Small intestine (tissue), 7 donors: ENCODE measurements around the gene ILF3. TPM values are rescaled to one million over a fixed set of nuclear protein-coding genes. Genes with fewer than 3 reads are reported as not detected.

Experiments
- DNase-seq, 2 donors: peaks; one replicate each; pipeline versions ENCODE4 v3.0.0 to v3.0.0-alpha.2; 2013
- FAIRE-seq: peaks from 2 replicates; lab custom pipeline; 2012; peaks lifted over from hg19 to GRCh38; lab: Jason Lieb, UNC
- H3K27ac ChIP-seq, 3 donors: one replicate each; pipeline ENCODE4 v1.5.1; 2013; ENCODE audit warnings: low read length in 2 of 3, mild to moderate bottlenecking in 2 of 3, control low read depth in 1 of 3, inconsistent platforms in 1 of 3, low read depth in 1 of 3, moderate library complexity in 1 of 3
- H3K27me3 ChIP-seq, 3 donors: one replicate each; pipeline ENCODE4 v1.6.1; 2013; ENCODE audit warnings: low read length in 3 of 3, inconsistent platforms in 1 of 3; ENCODE audit not compliant: control insufficient read depth in 3 of 3, insufficient read depth in 3 of 3
- H3K36me3 ChIP-seq, 3 donors: one replicate each; pipeline ENCODE4 v1.6.1; 2013; ENCODE audit warnings: low read length in 3 of 3, inconsistent platforms in 1 of 3, low read depth in 1 of 3, mild to moderate bottlenecking in 1 of 3, moderate library complexity in 1 of 3; ENCODE audit not compliant: control insufficient read depth in 3 of 3, insufficient read depth in 2 of 3
- H3K4me1 ChIP-seq, 3 donors: one replicate each; pipeline ENCODE4 v1.6.1; 2013; ENCODE audit warnings: low read length in 2 of 3, inconsistent platforms in 1 of 3, low read depth in 1 of 3, mild to moderate bottlenecking in 1 of 3, moderate library complexity in 1 of 3; ENCODE audit not compliant: control insufficient read depth in 3 of 3, insufficient read depth in 2 of 3
- H3K4me3 ChIP-seq, 3 donors: one replicate each; pipeline ENCODE4 v1.5.1; 2013; ENCODE audit warnings: low read length in 3 of 3, control low read depth in 1 of 3, inconsistent platforms in 1 of 3, low read depth in 1 of 3, mild to moderate bottlenecking in 1 of 3, moderate library complexity in 1 of 3
- H3K9me3 ChIP-seq, 2 donors: one replicate each; pipeline ENCODE4 v1.6.1; 2013; ENCODE audit warnings: low read depth in 1 of 2, low read length in 1 of 2; ENCODE audit not compliant: control insufficient read depth in 2 of 2, insufficient read depth in 1 of 2
- WGBS, 3 donors: extraction: QIAGEN DNeasy Blood & Tissue Kit; methylation state at CpG; one replicate each; pipeline ENCODE4 v1.1.7; 2013; 5-methylcytosine and 5-hydroxymethylcytosine counted together
- polyA plus RNA-seq, 4 donors: library from polyadenylated mRNA; stranded (reverse) in 3 of 4; unstranded in 1 of 4; fragments of 200-250 nt in 3 of 4; fragments of 120-200 nt in 1 of 4; gene quantifications; one replicate each; pipeline versions ENCODE4 v1.2.1 to v1.2.3, GENCODE V29; 2013
- donor health status: healthy with polysubstance abuse.
- donor health status: control.
- donor health status: control.
- donor health status: Bipolar disorder and iron deficiency.
- donor health status: healthy.

Gene ILF3
- polyA plus RNA-seq, 4 donors: 37.3 to 170 (median 87.6) TPM

DNA sequence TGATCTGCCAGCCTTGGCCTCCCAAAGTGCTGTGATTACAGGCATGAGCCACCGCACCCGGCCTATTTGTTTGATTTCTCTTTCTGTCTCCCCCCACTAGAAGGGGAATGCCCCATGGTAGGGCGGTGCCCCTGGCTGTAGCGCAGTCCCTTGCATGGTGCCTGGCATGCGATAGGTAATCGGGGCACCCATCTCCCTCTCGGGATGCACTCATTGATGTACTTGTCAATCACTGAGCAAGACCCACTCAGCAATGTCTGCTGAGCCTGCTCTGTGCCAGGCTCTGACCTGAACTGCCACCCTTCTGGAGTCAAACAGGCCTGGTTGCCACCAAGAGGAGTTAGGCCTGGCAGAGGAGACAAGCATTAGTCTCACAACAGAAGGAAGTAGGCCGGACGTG is 83.6 kb downstream of the ILF3 start:
- no peaks in the 10 kb centered on the region for H3K27me3 ChIP-seq
- DNase-seq: peak in 1 of 2 donors; percentile 24
- 88 to 90% (median 90%) methylated on average over 9 of the region's 9 CpGs for WGBS, 3 donors
- H3K4me1 ChIP-seq: peaks cover 12 to 26% (median 17%) of the 10 kb centered on the region in 3 donors
- H3K4me3 ChIP-seq: no peak overlapping the region
- H3K9me3 ChIP-seq: no peaks in the 10 kb centered on the region
- peaks cover 0 to 43% (median 1%) of the 10 kb centered on the region in 3 donors for H3K36me3 ChIP-seq
- peak overlapping the region in 2 of 3 donors; percentile 44 to 63 for H3K27ac ChIP-seq
- no peak for FAIRE-seq

DNA sequence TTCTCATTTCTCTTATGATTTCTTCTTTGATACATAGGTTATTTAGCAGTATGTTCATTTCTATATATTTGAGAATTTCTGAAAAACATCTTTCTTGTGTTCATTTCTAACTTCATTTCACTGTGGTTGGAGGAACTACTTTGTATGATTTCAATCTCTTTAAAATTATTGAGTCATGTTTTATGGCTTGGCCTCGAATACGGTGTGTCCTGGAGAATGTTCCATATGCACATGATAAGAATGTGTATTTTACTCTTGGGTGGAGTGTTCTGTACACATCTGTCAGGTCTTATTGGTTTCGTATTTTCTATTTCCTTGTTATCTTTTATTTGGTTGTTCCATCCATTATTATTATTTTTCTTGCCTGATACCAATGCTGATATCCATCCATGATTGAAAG is 86.7 kb downstream of the ILF3 start:
- Histone ChIP-seq H3K4me1 (peaks cover 12 to 42% (median 28%) of the 10 kb centered on the region in 3 donors), H3K27ac (peak overlapping the region; percentile 90 to 93 (median 91)), H3K9me3 (no peaks in the 10 kb centered on the region), H3K4me3 (no peak overlapping the region), H3K36me3 (peaks cover 0 to 52% (median 1%) of the 10 kb centered on the region in 3 donors), H3K27me3 (no peaks in the 10 kb centered on the region)
- peak; percentile 33 for FAIRE-seq
- WGBS, 3 donors: 18 to 71% (median 34%) methylated on average over 3 of the region's 3 CpGs
- DNase-seq: peak; percentile 71 to 90

Other genes starting within 250 kb of the ILF3 start
- gene PDE4A, start 233.8 kb upstream of the ILF3 start, polyA plus RNA-seq: 1 to 10 TPM in 3 of 4 donors, under 1 TPM in 1; 0.67 to 3.5 (median 2.0) TPM
- gene KEAP1, start 151.0 kb upstream of the ILF3 start, polyA plus RNA-seq: 10 to 100 TPM; 35.1 to 73.8 (median 56.4) TPM
- under 1 TPM in 2 of 4 donors, not detected in 2; 0.09 to 0.89 TPM for gene S1PR5, start 136.9 kb upstream of the ILF3 start, polyA plus RNA-seq
- 100 to 1,000 TPM in 2 of 4 donors, 10 to 100 TPM in 2; 24.0 to 181 (median 105) TPM for gene ATG4D, start 110.4 kb upstream of the ILF3 start, polyA plus RNA-seq
- 10 to 100 TPM; 14.8 to 21.2 (median 18.1) TPM for gene KRI1, start 88.3 kb upstream of the ILF3 start, polyA plus RNA-seq
- gene CDKN2D, start 85.4 kb upstream of the ILF3 start, polyA plus RNA-seq: 10 to 100 TPM in 3 of 4 donors, 1 to 10 TPM in 1; 4.4 to 19.0 (median 14.2) TPM
- gene AP1M2, start 67.0 kb upstream of the ILF3 start, polyA plus RNA-seq: 100 to 1,000 TPM in 2 of 4 donors, 10 to 100 TPM in 2; 85.5 to 238 (median 99.7) TPM
- 10 to 100 TPM in 3 of 4 donors, 1 to 10 TPM in 1; 5.7 to 41.6 (median 19.0) TPM for gene SLC44A2, start 28.8 kb upstream of the ILF3 start, polyA plus RNA-seq
- gene QTRT1, start 47.1 kb downstream of the ILF3 start, polyA plus RNA-seq: 100 to 1,000 TPM in 1 of 4 donors, 10 to 100 TPM in 3; 45.9 to 107 (median 64.0) TPM
- 100 to 1,000 TPM; 145 to 248 (median 166) TPM for gene DNM2, start 63.7 kb downstream of the ILF3 start, polyA plus RNA-seq
- 10 to 100 TPM; 21.0 to 31.7 (median 25.6) TPM for gene TMED1, start 181.9 kb downstream of the ILF3 start, polyA plus RNA-seq
- 1 to 10 TPM; 1.1 to 2.6 (median 1.8) TPM for gene C19orf38, start 194.1 kb downstream of the ILF3 start, polyA plus RNA-seq
- gene CARM1, start 217.2 kb downstream of the ILF3 start, polyA plus RNA-seq: 10 to 100 TPM; 30.0 to 48.9 (median 37.0) TPM